Neural cell (in vitro differentiated cells): ENCODE results near the gene PTGES.

Experiments
- CTCF ChIP-seq: fragments of 450-650 bp; IDR thresholded peaks from 2 replicates; pipeline ENCODE4 v1.5.1; 2014; ENCODE audit warnings: antibody characterized with exemption, mild to moderate bottlenecking, moderate library complexity; ENCODE audit not compliant: poor library complexity, severe bottlenecking
- TAF1 ChIP-seq: IDR thresholded peaks from 2 replicates; pipeline ENCODE4 v1.6.1; 2012; ENCODE audit warnings: low read depth

- no peak for TF ChIP-seq CTCF
- TF ChIP-seq TAF1: no peak
Observed at GRCh38 chr9:129695870-129696269, 57.0 kb downstream of the PTGES start.
